Measurements from ENCODE around the gene YIPF2. TPM values are rescaled to one million over a fixed set of nuclear protein-coding genes. Genes with fewer than 3 reads are reported as not detected.

YIPF2 gene
- total RNA-seq, 1 donor from 2014 or later = 23.0 TPM

DNA sequence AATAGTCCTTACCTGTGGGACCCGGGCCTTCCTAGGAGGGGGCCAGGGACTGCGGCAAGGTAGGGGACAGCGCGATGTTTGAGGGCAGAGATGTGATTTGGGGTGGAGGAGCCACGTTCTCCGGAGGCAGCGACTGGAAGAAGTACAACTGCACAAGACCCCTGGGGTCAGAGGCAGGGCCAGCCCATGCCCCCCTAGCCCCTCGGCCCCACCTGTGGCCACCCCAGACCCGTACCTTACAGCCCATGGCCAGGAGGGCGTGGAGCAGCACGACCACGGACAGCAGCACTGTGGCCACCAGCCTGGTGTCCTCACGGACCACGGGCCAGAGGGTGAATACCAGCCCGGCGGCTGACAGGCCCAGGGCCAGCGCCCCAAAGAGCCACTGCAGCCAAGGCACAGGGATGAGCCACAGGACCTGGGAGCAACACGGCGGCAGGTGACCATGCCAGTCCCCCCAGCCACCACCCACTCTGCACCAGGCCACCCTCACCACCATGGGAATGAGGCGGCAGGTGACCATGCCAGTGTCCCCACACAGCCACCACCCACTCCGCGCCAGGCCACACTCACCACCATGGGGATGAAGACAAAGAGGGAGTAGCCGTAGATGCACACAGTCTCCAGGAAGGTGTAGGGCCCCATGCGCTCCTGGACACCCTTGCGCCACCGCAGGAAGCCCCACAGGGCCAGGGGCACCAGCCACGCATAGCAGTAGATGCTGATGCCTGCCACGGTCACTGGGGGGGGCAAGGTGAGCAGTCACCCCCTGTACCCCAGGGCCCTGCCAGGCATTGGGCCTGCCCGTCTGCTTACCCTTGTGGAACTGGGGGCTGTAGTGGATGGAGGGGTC lies 5.0 kb downstream of the YIPF2 start:
- ATAC-seq (ENCODE audit: low read depth) (no peak), DNase-seq (no peak)
- no peak overlapping the region for H3K27ac Mint-ChIP-seq
- CTCF ChIA-PET = no interaction called here
- H3K9me3 Mint-ChIP-seq = no peaks in the 10 kb centered on the region
- peaks cover 11% of the 10 kb centered on the region for H3K4me1 Mint-ChIP-seq
- no peak overlapping the region for H3K4me3 Mint-ChIP-seq
- TF ChIP-seq, protein P1, sequence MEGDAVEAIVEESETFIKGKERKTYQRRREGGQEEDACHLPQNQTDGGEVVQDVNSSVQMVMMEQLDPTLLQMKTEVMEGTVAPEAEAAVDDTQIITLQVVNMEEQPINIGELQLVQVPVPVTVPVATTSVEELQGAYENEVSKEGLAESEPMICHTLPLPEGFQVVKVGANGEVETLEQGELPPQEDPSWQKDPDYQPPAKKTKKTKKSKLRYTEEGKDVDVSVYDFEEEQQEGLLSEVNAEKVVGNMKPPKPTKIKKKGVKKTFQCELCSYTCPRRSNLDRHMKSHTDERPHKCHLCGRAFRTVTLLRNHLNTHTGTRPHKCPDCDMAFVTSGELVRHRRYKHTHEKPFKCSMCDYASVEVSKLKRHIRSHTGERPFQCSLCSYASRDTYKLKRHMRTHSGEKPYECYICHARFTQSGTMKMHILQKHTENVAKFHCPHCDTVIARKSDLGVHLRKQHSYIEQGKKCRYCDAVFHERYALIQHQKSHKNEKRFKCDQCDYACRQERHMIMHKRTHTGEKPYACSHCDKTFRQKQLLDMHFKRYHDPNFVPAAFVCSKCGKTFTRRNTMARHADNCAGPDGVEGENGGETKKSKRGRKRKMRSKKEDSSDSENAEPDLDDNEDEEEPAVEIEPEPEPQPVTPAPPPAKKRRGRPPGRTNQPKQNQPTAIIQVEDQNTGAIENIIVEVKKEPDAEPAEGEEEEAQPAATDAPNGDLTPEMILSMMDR (IDR thresholded peaks at IDR 0.05) = no peak
- H3K36me3 Mint-ChIP-seq (ENCODE audit: low read depth) = peaks cover 47% of the 10 kb centered on the region
- POLR2A ChIA-PET = no interaction called here
- intact Hi-C loops (cut with micrococcal nuclease) = no loop called here
- no peaks in the 10 kb centered on the region for H3K27me3 Mint-ChIP-seq

DNA sequence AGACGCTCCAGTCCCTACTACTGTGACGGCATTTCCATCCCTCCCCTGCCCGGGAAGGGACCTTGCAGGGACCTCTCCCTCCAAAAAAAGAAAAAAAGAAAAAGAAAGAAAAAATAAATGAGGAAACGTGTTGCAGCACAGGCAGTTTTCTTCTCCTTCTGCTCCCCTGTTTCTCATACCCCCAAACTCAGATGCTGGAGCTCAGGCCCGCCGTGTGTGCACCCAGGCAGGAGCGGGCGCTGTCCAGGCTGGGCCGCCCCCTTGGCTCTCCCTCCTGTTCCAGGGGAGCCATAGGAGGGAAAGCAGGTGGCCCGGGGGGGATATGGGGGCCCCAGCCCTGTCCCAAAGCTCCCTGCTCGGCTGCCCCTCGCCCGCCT lies 5.8 kb downstream of the YIPF2 start:
- H3K4me3 Mint-ChIP-seq = no peak overlapping the region
- ChIA-PET POLR2A (no interaction called here), CTCF (interaction anchor here (0.9 kb wide), 1 partner anchor 14 kb away, joined by 4 read pairs; no protein-coding TSS in a partner anchor)
- H3K9me3 Mint-ChIP-seq = no peaks in the 10 kb centered on the region
- H3K27me3 Mint-ChIP-seq = no peaks in the 10 kb centered on the region
- TF ChIP-seq, protein P1 (IDR thresholded peaks at IDR 0.05) = no peak
- H3K36me3 Mint-ChIP-seq (ENCODE audit: low read depth) = peaks cover 49% of the 10 kb centered on the region
- intact Hi-C loops (cut with micrococcal nuclease) = no loop called here
- DNase-seq (no peak), ATAC-seq (ENCODE audit: low read depth) (no peak)
- H3K27ac Mint-ChIP-seq = no peak overlapping the region
- peaks cover 6% of the 10 kb centered on the region for H3K4me1 Mint-ChIP-seq

DNA sequence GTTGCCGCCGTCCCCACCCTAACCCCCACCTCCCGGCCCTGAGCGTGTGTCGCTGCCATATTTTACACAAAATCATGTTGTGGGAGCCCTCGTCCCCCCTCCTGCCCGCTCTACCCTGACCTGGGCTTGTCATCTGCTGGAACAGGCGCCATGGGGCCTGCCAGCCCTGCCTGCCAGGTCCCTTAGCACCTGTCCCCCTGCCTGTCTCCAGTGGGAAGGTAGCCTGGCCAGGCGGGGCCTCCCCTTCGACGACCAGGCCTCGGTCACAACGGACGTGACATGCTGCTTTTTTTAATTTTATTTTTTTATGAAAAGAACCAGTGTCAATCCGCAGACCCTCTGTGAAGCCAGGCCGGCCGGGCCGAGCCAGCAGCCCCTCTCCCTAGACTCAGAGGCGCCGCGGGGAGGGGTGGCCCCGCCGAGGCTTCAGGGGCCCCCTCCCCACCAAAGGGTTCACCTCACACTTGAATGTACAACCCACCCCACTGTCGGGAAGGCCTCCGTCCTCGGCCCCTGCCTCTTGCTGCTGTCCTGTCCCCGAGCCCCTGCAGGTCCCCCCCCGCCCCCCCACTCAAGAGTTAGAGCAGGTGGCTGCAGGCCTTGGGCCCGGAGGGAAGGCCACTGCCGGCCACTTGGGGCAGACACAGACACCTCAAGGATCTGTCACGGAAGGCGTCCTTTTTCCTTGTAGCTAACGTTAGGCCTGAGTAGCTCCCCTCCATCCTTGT lies 6.4 kb downstream of the YIPF2 start:
- TF ChIP-seq, protein P1 (IDR thresholded peaks at IDR 0.05) = no peak
- H3K4me3 Mint-ChIP-seq = no peak overlapping the region
- DNase-seq = no peak
- H3K36me3 Mint-ChIP-seq (ENCODE audit: low read depth) = peaks cover 49% of the 10 kb centered on the region
- intact Hi-C loops (cut with micrococcal nuclease) = no loop called here
- no peak for ATAC-seq (ENCODE audit: low read depth)
- CTCF ChIA-PET = interaction anchor here (0.9 kb wide), 1 partner anchor 15 kb away, joined by 4 read pairs; no protein-coding TSS in a partner anchor
- POLR2A ChIA-PET = no interaction called here
- H3K4me1 Mint-ChIP-seq = peaks cover under 1% of the 10 kb centered on the region
- no peaks in the 10 kb centered on the region for H3K9me3 Mint-ChIP-seq
- no peaks in the 10 kb centered on the region for H3K27me3 Mint-ChIP-seq
- H3K27ac Mint-ChIP-seq = no peak overlapping the region

DNA sequence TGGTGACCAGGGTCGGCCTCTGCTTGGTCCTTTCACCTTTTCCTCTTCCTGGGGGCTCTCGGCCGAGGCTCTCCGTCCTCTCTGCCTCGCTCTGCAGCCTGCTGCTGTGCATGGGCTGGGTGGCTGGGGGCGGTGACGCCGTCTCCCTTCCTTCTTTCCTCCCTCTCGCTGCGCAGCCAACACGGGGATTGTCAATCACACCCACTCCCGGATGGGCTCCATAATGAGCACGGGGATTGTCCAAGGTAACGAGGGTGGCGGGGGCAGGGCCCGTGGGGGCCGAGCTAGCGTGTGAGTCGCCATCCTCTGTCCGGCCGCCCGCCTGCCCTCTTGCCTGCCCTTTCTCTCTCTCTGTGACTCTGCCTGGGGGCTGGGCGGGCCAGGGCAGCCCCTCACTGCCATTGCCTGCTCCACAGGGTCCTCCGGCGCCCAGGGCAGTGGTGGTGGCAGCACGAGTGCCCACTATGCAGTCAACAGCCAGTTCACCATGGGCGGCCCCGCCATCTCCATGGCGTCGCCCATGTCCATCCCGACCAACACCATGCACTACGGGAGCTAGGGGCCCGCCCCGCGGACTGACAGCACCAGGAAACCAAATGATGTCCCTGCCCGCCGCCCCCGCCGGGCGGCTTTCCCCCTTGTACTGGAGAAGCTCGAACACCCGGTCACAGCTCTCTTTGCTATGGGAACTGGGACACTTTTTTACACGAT lies 7.1 kb downstream of the YIPF2 start:
- DNase-seq = no peak
- CTCF ChIA-PET = no interaction called here

More for the DNA sequence above, 7.1 kb downstream of the YIPF2 start:
- H3K4me1 Mint-ChIP-seq = no peaks in the 10 kb centered on the region
- TF ChIP-seq, protein P1 (IDR thresholded peaks at IDR 0.05) = no peak
- intact Hi-C loops (cut with micrococcal nuclease) = no loop called here
- no peaks in the 10 kb centered on the region for H3K9me3 Mint-ChIP-seq
- H3K36me3 Mint-ChIP-seq (ENCODE audit: low read depth) = peaks cover 49% of the 10 kb centered on the region
- H3K27me3 Mint-ChIP-seq = no peaks in the 10 kb centered on the region
- H3K27ac Mint-ChIP-seq = no peak overlapping the region
- ATAC-seq (ENCODE audit: low read depth) = no peak
- H3K4me3 Mint-ChIP-seq = no peak overlapping the region
- POLR2A ChIA-PET = no interaction called here
